A549 (cell line): ENCODE data around the gene PICK1. TPM values are rescaled to one million over a fixed set of nuclear protein-coding genes. Genes with fewer than 3 reads are reported as not detected.

ENCODE experiments used
- ATAC-seq, 2 experiments: fragments of 200-7000 bp in 1 of 2; fragments of >200 bp in 1 of 2; cut with Nextera tagmentation in 1 of 2; cut with Tn5 transposase in 1 of 2; 3 replicates each; pipeline versions ENCODE4 v1.8.0 to v1.9.1; 2018 to 2020; ENCODE audit warnings: mild to moderate bottlenecking in 1 of 2, moderate library complexity in 1 of 2
- CTCF ChIA-PET: fragments of 300-600 bp; sonication (Branson Sonifier 250); formaldehyde crosslinking; extraction: SDS; loops from one replicate; lab custom pipeline; 2021; ENCODE audit warnings: antibody characterized with exemption, inconsistent platforms; lab: Yijun Ruan, JAX
- POLR2A ChIA-PET: fragments of 350-600 bp; formaldehyde crosslinking; extraction: SDS; loops from one replicate; lab custom pipeline; 2021; ENCODE audit warnings: antibody characterized with exemption, inconsistent platforms; lab: Yijun Ruan, JAX
- DNase-seq, 2 experiments: peaks; one replicate each; pipeline versions ENCODE4 v3.0.0 to v3.0.0-alpha.2; 2011 to 2016; ENCODE audit warnings: low read depth in 1 of 2, low spot score in 1 of 2
- FAIRE-seq: peaks from 2 replicates; lab custom pipeline; 2011; peaks lifted over from hg19 to GRCh38; lab: Jason Lieb, UNC
- H3K27ac ChIP-seq, 2 experiments: fragments of >200 bp; sonication (Bioruptor Twin); formaldehyde crosslinking; 3 replicates each; pipeline ENCODE4 v1.5.1; 2016 to 2017
- H3K4me1 ChIP-seq: fragments of >200 bp; sonication (Bioruptor Twin); formaldehyde crosslinking; 3 replicates; pipeline ENCODE4 v1.6.1; 2016
- H3K4me2 ChIP-seq: fragments of >200 bp; sonication (Bioruptor Twin); formaldehyde crosslinking; 3 replicates; pipeline ENCODE4 v1.6.1; 2016
- H3K4me3 ChIP-seq: fragments of >200 bp; sonication (Bioruptor Twin); formaldehyde crosslinking; 3 replicates; pipeline ENCODE4 v1.5.1; 2016
- H3K9me3 ChIP-seq: fragments of >200 bp; sonication (Bioruptor Twin); formaldehyde crosslinking; 3 replicates; pipeline ENCODE4 v1.6.1; 2016
- BHLHE40 ChIP-seq: IDR thresholded peaks from 2 replicates; pipeline ENCODE4 v1.6.1; 2012; ENCODE audit warnings: low read depth, low read length, inconsistent platforms
- CHD4 ChIP-seq: fragments of 200-600 bp; sonication (generic); IDR thresholded peaks from 2 replicates; pipeline ENCODE4 v1.6.1; 2016; ENCODE audit warnings: antibody characterized with exemption, mild to moderate bottlenecking, borderline replicate concordance
- EP300 ChIP-seq, 2 experiments: fragments of >200 bp; sonication (Bioruptor Twin); formaldehyde crosslinking; IDR thresholded peaks; 2 replicates in 1 of 2; 3 replicates in 1 of 2; pipeline ENCODE4 v1.6.1; 2016 to 2017
- HOXA7 ChIP-seq: fragments of 250-450 bp; sonication (Bioruptor Pico); IDR thresholded peaks from 2 replicates; pipeline ENCODE4 v1.5.0; 2020; ENCODE audit warnings: mild to moderate bottlenecking, moderate library complexity
- HOXB13 ChIP-seq: fragments of 250-450 bp; sonication (Bioruptor Pico); IDR thresholded peaks from 2 replicates; pipeline ENCODE4 v1.5.0; 2020; ENCODE audit warnings: low read depth, mild to moderate bottlenecking, moderate library complexity
- JUN ChIP-seq, 2 experiments: fragments of >200 bp; sonication (Bioruptor Twin); formaldehyde crosslinking; IDR thresholded peaks; 2 replicates in 1 of 2; 3 replicates in 1 of 2; pipeline ENCODE4 v1.6.1; 2016 to 2017
- KDM5A ChIP-seq: fragments of 200-600 bp; sonication (generic); IDR thresholded peaks from 2 replicates; pipeline ENCODE4 v1.6.1; 2016; ENCODE audit warnings: antibody characterized with exemption, mild to moderate bottlenecking
- NPAS2 ChIP-seq: fragments of 250-450 bp; sonication (Bioruptor Pico); IDR thresholded peaks from 2 replicates; pipeline ENCODE4 v1.8.0; 2022; ENCODE audit warnings: mild to moderate bottlenecking, moderate library complexity, borderline replicate concordance
- NR3C1 ChIP-seq: fragments of >200 bp; sonication (Bioruptor Twin); formaldehyde crosslinking; IDR thresholded peaks from 3 replicates; pipeline ENCODE4 v1.6.1; 2017
- PHF8 ChIP-seq: fragments of 200-600 bp; sonication (generic); IDR thresholded peaks from 2 replicates; pipeline ENCODE4 v1.6.1; 2016; ENCODE audit warnings: low read depth, mild to moderate bottlenecking, antibody characterized with exemption, moderate library complexity, borderline replicate concordance
- POLR2AphosphoS2 ChIP-seq: conservative IDR thresholded peaks from 2 replicates; pipeline ENCODE4 v1.6.1; 2012; ENCODE audit warnings: low read length, improper control_type of control experiment, inconsistent platforms
- RARB ChIP-seq: fragments of 250-450 bp; sonication (Bioruptor Pico); IDR thresholded peaks from 2 replicates; pipeline ENCODE4 v1.8.0; 2021; ENCODE audit warnings: mild to moderate bottlenecking, moderate library complexity
- RFX5 ChIP-seq: fragments of 450-650 bp; IDR thresholded peaks from 2 replicates; pipeline ENCODE4 v1.7.1; 2014; ENCODE audit warnings: antibody characterized with exemption, mild to moderate bottlenecking, moderate library complexity
- TP53 ChIP-seq: fragments of 250-450 bp; sonication (Bioruptor Pico); IDR thresholded peaks from 2 replicates; pipeline ENCODE4 v1.5.0; 2021; ENCODE audit warnings: mild to moderate bottlenecking, moderate library complexity
- WGBS: methylation state at CpG from one replicate; pipeline ENCODE4 v1.1.6; 2017; ENCODE audit errors: missing lambda C conversion rate; 5-methylcytosine and 5-hydroxymethylcytosine counted together
- polyA plus RNA-seq, 4 experiments: library from polyadenylated mRNA; depleted of rRNA in 3 of 4; stranded (reverse); fragments of >200 nt; fragmentation: RNase III in 1 of 4; extraction: RNeasy Plus Mini Kit Qiagen cat#74134 plus additional on column Dnase treatment in 1 of 4; gene quantifications; 2 replicates in 3 of 4; 3 replicates in 1 of 4; pipeline ENCODE4 v1.2.3, GENCODE V29; 2011 to 2017
- TF ChIP-seq, protein P1 (sequence below): fragments of 200-600 bp; sonication (generic); IDR thresholded peaks from 2 replicates; pipeline ENCODE4 v1.6.1; 2016; ENCODE audit warnings: antibody characterized with exemption, mild to moderate bottlenecking, moderate library complexity
- TF ChIP-seq, protein P2 (sequence below): fragments of 150-350 bp; IDR thresholded peaks from 2 replicates; pipeline ENCODE4 v1.6.1; 2014; ENCODE audit warnings: low read depth, mild to moderate bottlenecking, low read length
- TF ChIP-seq, protein P3 (sequence below): fragments of >200 bp; sonication (Bioruptor Twin); formaldehyde crosslinking; IDR thresholded peaks from 3 replicates; pipeline ENCODE4 v1.5.1; 2016
- TF ChIP-seq, protein P4 (sequence below): fragments of 250-450 bp; sonication (Bioruptor Pico); IDR thresholded peaks from 2 replicates; pipeline ENCODE4 v1.5.0; 2020; ENCODE audit warnings: low read depth, mild to moderate bottlenecking, moderate library complexity
- TF ChIP-seq, protein P5 (sequence below): fragments of 250-450 bp; sonication (Bioruptor Pico); IDR thresholded peaks from 2 replicates; pipeline ENCODE4 v1.5.0; 2021; ENCODE audit warnings: mild to moderate bottlenecking, moderate library complexity, borderline replicate concordance

The PICK1 gene
- polyA plus RNA-seq, 2 of the 4 experiments (the other 2 are of a cell fraction) = 15.6 to 17.8 TPM

DNA sequence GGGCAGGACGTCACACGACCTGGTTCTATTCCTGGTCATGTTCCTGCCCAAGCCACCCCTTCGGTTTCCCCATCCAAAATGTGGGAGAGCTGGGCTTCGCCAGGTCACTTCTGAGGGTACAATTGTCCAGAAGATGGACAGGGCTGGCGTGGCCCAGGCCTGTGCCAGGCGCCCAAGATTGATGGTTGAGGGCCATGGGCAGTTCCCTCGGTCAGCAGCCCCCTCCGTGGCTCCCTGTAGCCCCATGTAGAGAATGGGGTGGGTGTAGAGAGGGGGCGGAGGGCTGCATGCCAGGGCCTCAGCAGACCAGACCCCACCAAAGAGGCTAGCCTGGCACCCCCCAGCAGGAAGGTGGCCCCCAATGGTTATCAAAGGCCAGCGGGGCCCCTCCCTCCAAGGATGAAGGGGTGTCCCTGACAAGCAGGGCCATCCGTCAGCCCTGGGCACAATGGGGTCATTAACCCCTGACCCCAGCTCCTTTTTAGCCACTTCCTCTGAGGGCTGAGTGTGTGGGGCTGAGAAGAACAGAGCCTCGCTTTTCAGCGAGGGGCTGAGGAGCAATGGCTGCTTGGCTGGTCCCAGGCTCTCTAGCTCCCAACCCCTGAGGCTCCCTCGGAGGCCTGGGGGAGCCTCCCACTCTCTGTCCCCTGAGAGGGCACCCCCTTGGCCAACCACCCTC lies 11.0 kb upstream of the PICK1 start:
- WGBS = 85% methylated on average over 5 of the region's 14 CpGs
- H3K4me3 ChIP-seq = no peak overlapping the region
- H3K27ac ChIP-seq = no peak overlapping the region
- no peak for FAIRE-seq
- no peaks in the 10 kb centered on the region for H3K9me3 ChIP-seq
- no peaks in the 10 kb centered on the region for H3K4me1 ChIP-seq
- POLR2A ChIA-PET = no interaction called here
- CTCF ChIA-PET = interaction anchor here (1.2 kb wide), 1 partner anchor 11 kb away, joined by 3 read pairs; no protein-coding TSS in a partner anchor
- TF ChIP-seq BHLHE40 (no peak), NPAS2 (CRISPR knock-in tag) (no peak), NR3C1 (no peak)
- ATAC-seq = no peak
- DNase-seq = no peak
- H3K4me2 ChIP-seq = no peak overlapping the region

DNA sequence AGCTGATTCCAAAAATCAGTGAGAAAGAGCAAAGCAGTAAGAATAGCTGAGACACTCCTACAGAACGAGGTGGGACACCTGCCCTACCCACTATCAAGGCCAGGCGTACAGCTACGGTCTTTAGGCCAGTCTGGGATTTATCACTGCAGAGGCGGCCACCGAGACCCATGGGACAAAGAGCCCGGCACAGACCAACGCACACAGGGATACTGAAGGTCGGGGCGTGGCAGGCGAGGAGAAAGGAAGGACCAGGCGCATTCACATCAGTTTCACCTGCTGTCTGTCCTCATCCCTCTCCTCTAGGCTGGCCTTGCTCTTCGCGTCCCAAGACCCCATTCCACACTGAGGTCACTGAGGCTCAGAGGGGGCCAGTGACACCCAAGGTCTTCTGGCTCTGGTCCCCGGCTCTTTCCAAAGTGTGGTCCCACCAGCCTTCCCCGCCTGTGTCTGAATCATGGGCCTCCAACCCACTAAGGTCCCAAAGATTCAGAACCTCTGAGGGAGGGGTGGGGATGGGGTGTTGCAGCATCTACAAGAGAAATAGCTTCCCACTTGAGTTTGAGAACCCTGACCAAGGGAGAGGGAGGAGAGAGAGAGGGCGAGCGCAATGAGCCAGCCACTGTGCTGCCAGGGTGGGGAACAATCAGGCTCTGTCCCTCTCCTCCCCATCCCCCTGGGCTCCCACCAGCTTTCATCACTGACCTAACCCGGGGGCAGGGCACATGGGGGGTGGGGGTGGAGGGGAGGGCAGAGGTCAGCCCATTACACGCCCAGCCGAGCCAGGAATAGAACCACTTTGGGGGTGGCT lies 7.2 kb upstream of the PICK1 start:
- no peak for FAIRE-seq
- TF ChIP-seq PHF8 (no peak), HOXB13 (CRISPR knock-in tag) (no peak), BHLHE40 (no peak), KDM5A (no peak), TP53 (CRISPR knock-in tag) (no peak), CHD4 (no peak), JUN (IDR thresholded peaks at IDR 0.05) (no peak), POLR2AphosphoS2 (no peak), RFX5 (no peak), EP300 (IDR thresholded peaks at IDR 0.05) (no peak), HOXA7 (no peak), RARB (CRISPR knock-in tag) (no peak)
- TF ChIP-seq, protein P1, sequence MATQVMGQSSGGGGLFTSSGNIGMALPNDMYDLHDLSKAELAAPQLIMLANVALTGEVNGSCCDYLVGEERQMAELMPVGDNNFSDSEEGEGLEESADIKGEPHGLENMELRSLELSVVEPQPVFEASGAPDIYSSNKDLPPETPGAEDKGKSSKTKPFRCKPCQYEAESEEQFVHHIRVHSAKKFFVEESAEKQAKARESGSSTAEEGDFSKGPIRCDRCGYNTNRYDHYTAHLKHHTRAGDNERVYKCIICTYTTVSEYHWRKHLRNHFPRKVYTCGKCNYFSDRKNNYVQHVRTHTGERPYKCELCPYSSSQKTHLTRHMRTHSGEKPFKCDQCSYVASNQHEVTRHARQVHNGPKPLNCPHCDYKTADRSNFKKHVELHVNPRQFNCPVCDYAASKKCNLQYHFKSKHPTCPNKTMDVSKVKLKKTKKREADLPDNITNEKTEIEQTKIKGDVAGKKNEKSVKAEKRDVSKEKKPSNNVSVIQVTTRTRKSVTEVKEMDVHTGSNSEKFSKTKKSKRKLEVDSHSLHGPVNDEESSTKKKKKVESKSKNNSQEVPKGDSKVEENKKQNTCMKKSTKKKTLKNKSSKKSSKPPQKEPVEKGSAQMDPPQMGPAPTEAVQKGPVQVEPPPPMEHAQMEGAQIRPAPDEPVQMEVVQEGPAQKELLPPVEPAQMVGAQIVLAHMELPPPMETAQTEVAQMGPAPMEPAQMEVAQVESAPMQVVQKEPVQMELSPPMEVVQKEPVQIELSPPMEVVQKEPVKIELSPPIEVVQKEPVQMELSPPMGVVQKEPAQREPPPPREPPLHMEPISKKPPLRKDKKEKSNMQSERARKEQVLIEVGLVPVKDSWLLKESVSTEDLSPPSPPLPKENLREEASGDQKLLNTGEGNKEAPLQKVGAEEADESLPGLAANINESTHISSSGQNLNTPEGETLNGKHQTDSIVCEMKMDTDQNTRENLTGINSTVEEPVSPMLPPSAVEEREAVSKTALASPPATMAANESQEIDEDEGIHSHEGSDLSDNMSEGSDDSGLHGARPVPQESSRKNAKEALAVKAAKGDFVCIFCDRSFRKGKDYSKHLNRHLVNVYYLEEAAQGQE = no peak
- TF ChIP-seq, protein P2, sequence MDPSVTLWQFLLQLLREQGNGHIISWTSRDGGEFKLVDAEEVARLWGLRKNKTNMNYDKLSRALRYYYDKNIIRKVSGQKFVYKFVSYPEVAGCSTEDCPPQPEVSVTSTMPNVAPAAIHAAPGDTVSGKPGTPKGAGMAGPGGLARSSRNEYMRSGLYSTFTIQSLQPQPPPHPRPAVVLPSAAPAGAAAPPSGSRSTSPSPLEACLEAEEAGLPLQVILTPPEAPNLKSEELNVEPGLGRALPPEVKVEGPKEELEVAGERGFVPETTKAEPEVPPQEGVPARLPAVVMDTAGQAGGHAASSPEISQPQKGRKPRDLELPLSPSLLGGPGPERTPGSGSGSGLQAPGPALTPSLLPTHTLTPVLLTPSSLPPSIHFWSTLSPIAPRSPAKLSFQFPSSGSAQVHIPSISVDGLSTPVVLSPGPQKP = no peak
- TF ChIP-seq, protein P3, sequence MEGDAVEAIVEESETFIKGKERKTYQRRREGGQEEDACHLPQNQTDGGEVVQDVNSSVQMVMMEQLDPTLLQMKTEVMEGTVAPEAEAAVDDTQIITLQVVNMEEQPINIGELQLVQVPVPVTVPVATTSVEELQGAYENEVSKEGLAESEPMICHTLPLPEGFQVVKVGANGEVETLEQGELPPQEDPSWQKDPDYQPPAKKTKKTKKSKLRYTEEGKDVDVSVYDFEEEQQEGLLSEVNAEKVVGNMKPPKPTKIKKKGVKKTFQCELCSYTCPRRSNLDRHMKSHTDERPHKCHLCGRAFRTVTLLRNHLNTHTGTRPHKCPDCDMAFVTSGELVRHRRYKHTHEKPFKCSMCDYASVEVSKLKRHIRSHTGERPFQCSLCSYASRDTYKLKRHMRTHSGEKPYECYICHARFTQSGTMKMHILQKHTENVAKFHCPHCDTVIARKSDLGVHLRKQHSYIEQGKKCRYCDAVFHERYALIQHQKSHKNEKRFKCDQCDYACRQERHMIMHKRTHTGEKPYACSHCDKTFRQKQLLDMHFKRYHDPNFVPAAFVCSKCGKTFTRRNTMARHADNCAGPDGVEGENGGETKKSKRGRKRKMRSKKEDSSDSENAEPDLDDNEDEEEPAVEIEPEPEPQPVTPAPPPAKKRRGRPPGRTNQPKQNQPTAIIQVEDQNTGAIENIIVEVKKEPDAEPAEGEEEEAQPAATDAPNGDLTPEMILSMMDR = no peak
- TF ChIP-seq, protein P4, sequence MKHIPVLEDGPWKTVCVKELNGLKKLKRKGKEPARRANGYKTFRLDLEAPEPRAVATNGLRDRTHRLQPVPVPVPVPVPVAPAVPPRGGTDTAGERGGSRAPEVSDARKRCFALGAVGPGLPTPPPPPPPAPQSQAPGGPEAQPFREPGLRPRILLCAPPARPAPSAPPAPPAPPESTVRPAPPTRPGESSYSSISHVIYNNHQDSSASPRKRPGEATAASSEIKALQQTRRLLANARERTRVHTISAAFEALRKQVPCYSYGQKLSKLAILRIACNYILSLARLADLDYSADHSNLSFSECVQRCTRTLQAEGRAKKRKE (CRISPR knock-in tag) = no peak
- TF ChIP-seq, protein P5, sequence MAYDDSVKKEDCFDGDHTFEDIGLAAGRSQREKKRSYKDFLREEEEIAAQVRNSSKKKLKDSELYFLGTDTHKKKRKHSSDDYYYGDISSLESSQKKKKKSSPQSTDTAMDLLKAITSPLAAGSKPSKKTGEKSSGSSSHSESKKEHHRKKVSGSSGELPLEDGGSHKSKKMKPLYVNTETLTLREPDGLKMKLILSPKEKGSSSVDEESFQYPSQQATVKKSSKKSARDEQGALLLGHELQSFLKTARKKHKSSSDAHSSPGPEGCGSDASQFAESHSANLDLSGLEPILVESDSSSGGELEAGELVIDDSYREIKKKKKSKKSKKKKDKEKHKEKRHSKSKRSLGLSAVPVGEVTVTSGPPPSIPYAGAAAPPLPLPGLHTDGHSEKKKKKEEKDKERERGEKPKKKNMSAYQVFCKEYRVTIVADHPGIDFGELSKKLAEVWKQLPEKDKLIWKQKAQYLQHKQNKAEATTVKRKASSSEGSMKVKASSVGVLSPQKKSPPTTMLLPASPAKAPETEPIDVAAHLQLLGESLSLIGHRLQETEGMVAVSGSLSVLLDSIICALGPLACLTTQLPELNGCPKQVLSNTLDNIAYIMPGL (CRISPR knock-in tag) = no peak
- Histone ChIP-seq H3K9me3 (no peaks in the 10 kb centered on the region), H3K27ac (no peak overlapping the region), H3K4me2 (no peak overlapping the region), H3K4me1 (no peaks in the 10 kb centered on the region), H3K4me3 (no peak overlapping the region)
- no peak for DNase-seq
- CTCF ChIA-PET = no interaction called here
- WGBS = 71% methylated on average over 16 of the region's 20 CpGs
- no peak for ATAC-seq
- POLR2A ChIA-PET = interaction anchor here (0.6 kb wide), 1 partner anchor 120 kb away, joined by 5 read pairs; no protein-coding TSS in a partner anchor
